H9 (cell line): ENCODE data around the gene MAST2. TPM values are rescaled to one million over a fixed set of nuclear protein-coding genes. Genes with fewer than 3 reads are reported as not detected.

Source experiments
- DNase-seq: peaks from one replicate; pipeline ENCODE4 v3.0.0-alpha.2; 2017
- H2AFZ ChIP-seq: one replicate; pipeline ENCODE4 v1.6.1; 2013; ENCODE audit warnings: mild to moderate bottlenecking, low read length, control low read depth, moderate library complexity
- H2AK5ac ChIP-seq: 2 replicates; pipeline ENCODE4 v1.6.1; 2013; ENCODE audit warnings: low read length, control low read depth, mixed read lengths; ENCODE audit not compliant: insufficient read length
- H2BK120ac ChIP-seq: one replicate; pipeline ENCODE4 v1.6.1; 2013; ENCODE audit warnings: low read depth, mild to moderate bottlenecking, low read length, control low read depth, inconsistent platforms; ENCODE audit not compliant: poor library complexity, severe bottlenecking
- H2BK12ac ChIP-seq: 2 replicates; pipeline ENCODE4 v1.6.1; 2013; ENCODE audit warnings: low read length, control low read depth, mixed read lengths, low read depth; ENCODE audit not compliant: insufficient read length
- H2BK15ac ChIP-seq: 2 replicates; pipeline ENCODE4 v1.6.1; 2013; ENCODE audit warnings: low read depth, low read length, control low read depth
- H2BK20ac ChIP-seq: one replicate; pipeline ENCODE4 v1.6.1; 2013; ENCODE audit warnings: low read depth, mild to moderate bottlenecking, low read length, control low read depth, inconsistent platforms; ENCODE audit not compliant: poor library complexity, severe bottlenecking
- H2BK5ac ChIP-seq: 2 replicates; pipeline ENCODE4 v1.6.1; 2013; ENCODE audit warnings: low read length, control low read depth, mixed read lengths; ENCODE audit not compliant: insufficient read length
- H3K14ac ChIP-seq: 2 replicates; pipeline ENCODE4 v1.6.1; 2013; ENCODE audit warnings: low read length, control low read depth; ENCODE audit not compliant: insufficient read depth
- H3K18ac ChIP-seq: 2 replicates; pipeline ENCODE4 v1.6.1; 2013; ENCODE audit warnings: low read depth, mild to moderate bottlenecking, mixed read lengths, low read length, control low read depth; ENCODE audit not compliant: insufficient read length
- H3K23ac ChIP-seq: 2 replicates; pipeline ENCODE4 v1.6.1; 2013; ENCODE audit warnings: low read length, control low read depth, mixed read lengths, low read depth; ENCODE audit not compliant: insufficient read length
- H3K23me2 ChIP-seq: 2 replicates; pipeline ENCODE4 v1.6.1; 2013; ENCODE audit warnings: low read depth, mild to moderate bottlenecking, mixed read lengths, low read length, control low read depth; ENCODE audit not compliant: insufficient read length, poor library complexity, severe bottlenecking
- H3K27ac ChIP-seq: 2 replicates; pipeline ENCODE4 v1.5.1; 2013; ENCODE audit warnings: low read length, control low read depth, mixed read lengths, low read depth; ENCODE audit not compliant: insufficient read length
- H3K27me3 ChIP-seq: 2 replicates; pipeline ENCODE4 v1.6.1; 2013; ENCODE audit warnings: low read length, control low read depth, inconsistent platforms; ENCODE audit not compliant: insufficient read depth
- H3K4ac ChIP-seq: 2 replicates; pipeline ENCODE4 v1.6.1; 2013; ENCODE audit warnings: low read depth, mild to moderate bottlenecking, control low read depth, inconsistent platforms, low read length, moderate library complexity
- H3K4me1 ChIP-seq: 2 replicates; pipeline ENCODE4 v1.6.1; 2013; ENCODE audit warnings: low read length, control low read depth, inconsistent platforms; ENCODE audit not compliant: insufficient read depth
- H3K4me2 ChIP-seq: 2 replicates; pipeline ENCODE4 v1.6.1; 2013; ENCODE audit warnings: low read length, control low read depth, mixed read lengths; ENCODE audit not compliant: insufficient read length, insufficient read depth
- H3K56ac ChIP-seq: 2 replicates; pipeline ENCODE4 v1.6.1; 2013; ENCODE audit warnings: low read depth, mild to moderate bottlenecking, mixed read lengths, low read length, control low read depth; ENCODE audit not compliant: insufficient read length
- H3K79me1 ChIP-seq: 2 replicates; pipeline ENCODE4 v1.6.1; 2013; ENCODE audit warnings: low read depth, mild to moderate bottlenecking, moderate library complexity, low read length, control low read depth, inconsistent platforms; ENCODE audit not compliant: insufficient read depth, poor library complexity, severe bottlenecking
- H3K79me2 ChIP-seq: 2 replicates; pipeline ENCODE4 v1.6.1; 2013; ENCODE audit warnings: low read length, control low read depth, inconsistent platforms; ENCODE audit not compliant: insufficient read depth
- H3K9ac ChIP-seq: 2 replicates; pipeline ENCODE4 v1.6.1; 2013; ENCODE audit warnings: low read length, control low read depth, mixed read lengths; ENCODE audit not compliant: insufficient read length; ENCODE audit errors: extremely low read depth
- H3K9me3 ChIP-seq: one replicate; pipeline ENCODE4 v1.6.1; 2013; ENCODE audit warnings: low read depth, low read length, inconsistent platforms; ENCODE audit not compliant: control insufficient read depth
- H3T11ph ChIP-seq: one replicate; pipeline ENCODE4 v1.6.1; 2013; ENCODE audit warnings: mild to moderate bottlenecking, low read length, control low read depth, inconsistent platforms
- H4K20me1 ChIP-seq: one replicate; pipeline ENCODE4 v1.6.1; 2013; ENCODE audit not compliant: control insufficient read depth, insufficient read length, insufficient read depth
- H4K5ac ChIP-seq: 2 replicates; pipeline ENCODE4 v1.6.1; 2013; ENCODE audit warnings: low read depth, mild to moderate bottlenecking, mixed read lengths, low read length, control low read depth; ENCODE audit not compliant: insufficient read length
- H4K8ac ChIP-seq: replicated peaks from 2 replicates; pipeline ENCODE4 v1.6.1; 2013; ENCODE audit warnings: low read length, control low read depth, mixed read lengths, low read depth; ENCODE audit not compliant: insufficient read length
- H4K91ac ChIP-seq: 2 replicates; pipeline ENCODE4 v1.6.1; 2013; ENCODE audit warnings: low read depth, mild to moderate bottlenecking, moderate library complexity, mixed read lengths, low read length, control low read depth; ENCODE audit not compliant: insufficient read length
- H3K27ac Mint-ChIP-seq, 3 experiments: 2 replicates in 2 of 3; 3 replicates in 1 of 3; pipeline ENCODE4 v1.8.0; 2020 to 2021; ENCODE audit warnings: mixed read lengths in 3 of 3, mild to moderate bottlenecking in 1 of 3, moderate library complexity in 1 of 3
- H3K27me3 Mint-ChIP-seq: 2 replicates; pipeline ENCODE4 v1.8.0; 2021; ENCODE audit warnings: low read depth, mild to moderate bottlenecking, moderate library complexity, mixed read lengths
- H3K36me3 Mint-ChIP-seq, 3 experiments: 2 replicates in 2 of 3; 3 replicates in 1 of 3; pipeline ENCODE4 v1.8.0; 2020 to 2021; ENCODE audit warnings: low read depth in 3 of 3, mixed read lengths in 3 of 3; ENCODE audit not compliant: insufficient read depth in 1 of 3
- H3K4me1 Mint-ChIP-seq, 2 experiments: 2 replicates each; pipeline ENCODE4 v1.8.0; 2020; ENCODE audit warnings: mixed read lengths in 2 of 2
- H3K4me3 Mint-ChIP-seq, 2 experiments: 2 replicates in 1 of 2; 3 replicates in 1 of 2; pipeline ENCODE4 v1.8.0; 2020 to 2021; ENCODE audit warnings: mild to moderate bottlenecking in 2 of 2, mixed read lengths in 2 of 2, moderate library complexity in 1 of 2
- H3K9me3 Mint-ChIP-seq, 2 experiments: 2 replicates in 1 of 2; 3 replicates in 1 of 2; pipeline ENCODE4 v1.8.0; 2020; ENCODE audit warnings: mild to moderate bottlenecking in 2 of 2, mixed read lengths in 2 of 2, moderate library complexity in 1 of 2
- CTCF ChIP-seq: fragments of 200-600 bp; sonication (generic); conservative IDR thresholded peaks from 3 replicates; pipeline ENCODE4 v1.8.0; 2021; ENCODE audit warnings: antibody characterized with exemption, mild to moderate bottlenecking
- WGBS: extraction: QIAGEN DNeasy Blood & Tissue Kit; methylation state at CpG from one replicate; pipeline ENCODE4 v1.1.7; 2013; ENCODE audit warnings: missing lambda C conversion rate, low lambda C conversion rate, mixed read lengths; ENCODE audit not compliant: insufficient read length; ENCODE audit errors: extremely low coverage; 5-methylcytosine and 5-hydroxymethylcytosine counted together
- total RNA-seq: library from RNA; stranded (reverse); gene quantifications from 2 replicates; pipeline ENCODE4 v1.2.1, GENCODE V29; 2021

MAST2 gene
- total RNA-seq, 1 experiment from 2014 or later: 28.8 TPM

GRCh38 chr1:45924736-45925135 lies 121.3 kb downstream of the MAST2 start:
- no peak overlapping the region for H4K5ac ChIP-seq
- H3K79me2 ChIP-seq: no peaks in the 10 kb centered on the region
- H3K23ac ChIP-seq: no peak overlapping the region
- H3K23me2 ChIP-seq: no peaks in the 10 kb centered on the region
- peaks cover 59 to 61% of the 10 kb centered on the region in 2 experiments for H3K4me1 Mint-ChIP-seq
- H3K9me3 ChIP-seq: no peaks in the 10 kb centered on the region
- no peak overlapping the region for H2BK15ac ChIP-seq
- H3K79me1 ChIP-seq: no peaks in the 10 kb centered on the region
- H2BK120ac ChIP-seq: no peak overlapping the region
- H3K36me3 Mint-ChIP-seq: 0 out of 7 replicates have a peak, but pooled peaks cover 0 to 1% (median 0%) of the 10 kb centered on the region in 3 experiments
- H3K4ac ChIP-seq: no peak overlapping the region
- peak overlapping the region; percentile 7 for H3K18ac ChIP-seq
- H4K91ac ChIP-seq: no peak overlapping the region
- no peaks in the 10 kb centered on the region for H3K27me3 ChIP-seq
- no peak overlapping the region for H2BK20ac ChIP-seq
- H3K9me3 Mint-ChIP-seq: no peaks in the 10 kb centered on the region; a peak in 1 of 5 replicates
- H3K9ac ChIP-seq: no peak overlapping the region
- TF ChIP-seq CTCF: no peak
- no peak for DNase-seq
- no CpG with 5 or more reads among the region's 1 CpG for WGBS
- H3K27ac ChIP-seq: no peak overlapping the region
- H4K20me1 ChIP-seq: no peaks in the 10 kb centered on the region
- no peak overlapping the region for H2AFZ ChIP-seq
- H3K27me3 Mint-ChIP-seq: no peaks in the 10 kb centered on the region
- H3K4me2 ChIP-seq: no peak overlapping the region
- peak overlapping the region in 1 of 3 experiments; percentile 76; a peak in 1 of 7 replicates for H3K27ac Mint-ChIP-seq
- H2AK5ac ChIP-seq: no peak overlapping the region
- no peak overlapping the region for H3T11ph ChIP-seq
- no peak overlapping the region for H2BK12ac ChIP-seq
- no peak overlapping the region for H3K56ac ChIP-seq
- no peak overlapping the region for H2BK5ac ChIP-seq
- no peak overlapping the region for H3K4me3 Mint-ChIP-seq
- H4K8ac ChIP-seq: no peak overlapping the region
- peaks cover 19% of the 10 kb centered on the region for H3K4me1 ChIP-seq
- no peak overlapping the region for H3K14ac ChIP-seq
